Lower leg skin (tissue), 3 donors: ENCODE data around the gene FNDC5.

Experiments
- CTCF ChIP-seq, 3 donors: fragments of 450-650 bp; IDR thresholded peaks; one replicate each; pipeline ENCODE4 v1.5.1; 2016; ENCODE audit warnings: antibody characterized with exemption in 3 of 3, mild to moderate bottlenecking in 3 of 3, moderate library complexity in 2 of 3
- POLR2A ChIP-seq, 2 donors: fragments of 450-650 bp; IDR thresholded peaks; one replicate each; pipeline ENCODE4 v1.6.1; 2016 to 2017; ENCODE audit warnings: antibody characterized with exemption in 2 of 2, mild to moderate bottlenecking in 1 of 2, moderate library complexity in 1 of 2

- TF ChIP-seq CTCF (IDR thresholded peaks at IDR 0.05) (no peak), POLR2A (IDR thresholded peaks at IDR 0.05) (no peak)
Observed at GRCh38 chr1:32897082-32898049, 26.7 kb upstream of the FNDC5 start.
